AG04450 (cell line): ENCODE measurements around the gene FOSL2. TPM values are rescaled to one million over a fixed set of nuclear protein-coding genes. Genes with fewer than 3 reads are reported as not detected.

Experiments
- CTCF ChIA-PET: fragments of 300-600, 350-600 bp; formaldehyde crosslinking; extraction: SDS; loops from one replicate; lab custom pipeline; 2022; ENCODE audit warnings: antibody characterized with exemption, inconsistent platforms; lab: Charles Lee
- POLR2A ChIA-PET: fragments of 350-600 bp; formaldehyde crosslinking; extraction: SDS; loops from one replicate; lab custom pipeline; 2021; ENCODE audit warnings: antibody characterized with exemption, inconsistent platforms; lab: Yijun Ruan, JAX
- DNase-seq: peaks from one replicate; pipeline ENCODE4 v3.0.0-alpha.2; 2011; ENCODE audit warnings: low read depth, low spot score
- H3K27ac ChIP-seq: one replicate; pipeline ENCODE4 v1.5.1; 2012; ENCODE audit warnings: low read depth, low read length, control low read depth
- H3K27me3 ChIP-seq: one replicate; pipeline ENCODE4 v1.6.0; 2012; ENCODE audit warnings: low read length; ENCODE audit not compliant: control insufficient read depth, insufficient read depth
- H3K4me3 ChIP-seq: 2 replicates; pipeline ENCODE4 v1.5.1; 2011; ENCODE audit warnings: mild to moderate bottlenecking, low read depth, low read length, control low read depth
- H3K9me3 ChIP-seq: 2 replicates; pipeline ENCODE4 v1.5.1; 2012; ENCODE audit warnings: low read length; ENCODE audit not compliant: control insufficient read depth, insufficient read depth
- CTCF ChIP-seq: IDR thresholded peaks from 2 replicates; pipeline ENCODE4 v1.5.1; 2011; ENCODE audit warnings: low read depth, low read length, control low read depth, inconsistent platforms
- polyA plus RNA-seq: library from polyadenylated mRNA; depleted of rRNA; stranded (reverse); fragments of >200 nt; gene quantifications from 2 replicates; pipeline ENCODE4 v1.2.3, GENCODE V29; 2011

Gene FOSL2
- polyA plus RNA-seq, 1 experiment: 45.3 TPM

DNA sequence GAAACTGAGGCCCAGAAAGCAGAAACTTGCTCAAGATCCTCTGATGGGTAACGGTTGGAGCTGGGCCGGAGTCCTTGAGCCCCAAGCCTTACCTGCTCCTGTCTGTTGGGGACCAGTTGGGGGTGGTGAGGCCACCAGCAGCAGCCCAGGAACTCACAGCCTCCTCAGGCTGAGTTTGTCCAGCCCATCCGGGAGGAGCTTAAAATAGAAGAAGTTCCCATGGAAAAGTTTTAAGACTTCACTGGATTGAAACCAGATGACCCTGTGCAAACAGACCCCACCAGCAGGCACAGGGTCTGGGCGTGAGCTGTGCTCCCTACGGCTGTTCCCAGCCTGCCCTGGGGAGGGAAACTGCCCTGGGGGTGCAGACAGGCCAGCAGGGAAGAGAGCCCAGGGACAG lies 40.6 kb upstream of the FOSL2 start:
- no peak for TF ChIP-seq CTCF
- CTCF ChIA-PET: no interaction called here
- no peak overlapping the region for H3K27ac ChIP-seq

DNA sequence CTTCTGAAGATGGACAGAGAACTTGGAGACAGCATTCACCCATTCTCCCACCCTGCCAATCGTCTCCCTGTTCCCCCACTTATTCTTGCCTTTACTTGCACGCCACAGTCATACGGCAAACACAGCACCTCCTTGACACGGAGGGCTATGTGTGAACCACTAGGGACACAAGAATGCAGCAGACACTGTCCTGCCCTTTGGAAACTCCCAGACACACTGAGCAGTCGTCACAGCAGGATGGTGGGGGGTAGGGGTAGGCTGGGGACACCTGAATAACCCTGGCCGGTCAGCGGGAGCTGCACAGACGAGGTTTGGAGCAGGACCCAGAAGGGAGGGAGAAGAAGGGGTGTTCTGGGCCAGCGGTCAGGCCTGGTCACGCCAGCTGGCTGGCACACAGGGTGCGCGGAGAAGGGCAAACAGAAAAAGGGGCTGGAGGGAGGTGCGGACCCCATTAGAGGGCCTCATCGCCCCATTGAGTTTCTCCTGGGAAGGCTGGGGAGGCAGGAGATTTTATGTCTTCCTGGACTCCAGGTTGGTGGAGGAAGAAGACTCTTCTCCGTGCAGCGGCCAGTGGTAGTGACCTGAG lies 40.0 kb upstream of the FOSL2 start:
- Histone ChIP-seq H3K27ac (no peak overlapping the region), H3K27me3 (no peaks in the 10 kb centered on the region), H3K4me3 (no peak overlapping the region), H3K9me3 (no peaks in the 10 kb centered on the region; the same call in 1 of the 2 replicates)
- no peak for TF ChIP-seq CTCF
- ChIA-PET CTCF (no interaction called here), POLR2A (no interaction called here)
- no peak for DNase-seq

More for the DNA sequence above, 40.6 kb upstream of the FOSL2 start:
- no peak overlapping the region for H3K4me3 ChIP-seq
- H3K9me3 ChIP-seq: no peaks in the 10 kb centered on the region; the same call in 1 of the 2 replicates
- POLR2A ChIA-PET: no interaction called here
- H3K27me3 ChIP-seq: no peaks in the 10 kb centered on the region
- DNase-seq: no peak

GRCh38 chr2:28354920-28355520 lies 37.6 kb upstream of the FOSL2 start:
- ChIA-PET POLR2A (interaction anchor here (0.9 to 1.3 kb wide), 2 partner anchors 16 to 54 kb away, joined by 3 read pairs; no protein-coding TSS in a partner anchor), CTCF (no interaction called here)
- Histone ChIP-seq H3K27me3 (no peaks in the 10 kb centered on the region), H3K4me3 (no peak overlapping the region), H3K9me3 (no peaks in the 10 kb centered on the region; the same call in 1 of the 2 replicates), H3K27ac (no peak overlapping the region)
- TF ChIP-seq CTCF: no peak
- DNase-seq: no peak

GRCh38 chr2:28355521-28356094 lies 37.0 kb upstream of the FOSL2 start:
- no peaks in the 10 kb centered on the region; the same call in 1 of the 2 replicates for H3K9me3 ChIP-seq
- no peak for DNase-seq
- CTCF ChIA-PET: no interaction called here
- no peak for TF ChIP-seq CTCF
- POLR2A ChIA-PET: interaction anchor here (0.6 to 1.4 kb wide), 6 partner anchors 17 to 191 kb away, joined by 3 to 6 read pairs (median 4); partner anchors contain the start of gene FOSL2
- H3K27me3 ChIP-seq: no peaks in the 10 kb centered on the region
- no peak overlapping the region for H3K4me3 ChIP-seq
- H3K27ac ChIP-seq: peak overlapping the region; percentile 70
